Activated CD8-positive, alpha-beta T cell treated with anti-CD3 and anti-CD28 coated beads, Interleukin-2, amount 10 ng/mL, durations not matched to agents 7 days and 5 days (primary cell): Measurements from ENCODE around the gene PACC1. TPM values are rescaled to one million over a fixed set of nuclear protein-coding genes. Genes with fewer than 3 reads are reported as not detected.
"Not testable (repeated sequence)": the region's sequence is repeated elsewhere in the genome, so short reads cannot be mapped to it uniquely, and the experiment has no call there.

Source experiments
- ATAC-seq: fragments of 150-1000 bp; cut with Tn5 transposase; one replicate; pipeline ENCODE4 v1.10.0; 2021; ENCODE audit warnings: moderate library complexity
- CTCF ChIA-PET: fragments of 350-600 bp; sonication (Branson Sonifier 250); formaldehyde crosslinking; loops from one replicate; lab custom pipeline; 2021; ENCODE audit warnings: antibody characterized with exemption; lab: Charles Lee
- POLR2A ChIA-PET: fragments of 350-600 bp; sonication (Branson Sonifier 250); formaldehyde crosslinking; loops from one replicate; lab custom pipeline; 2021; ENCODE audit warnings: antibody characterized with exemption; lab: Charles Lee
- DNase-seq: peaks from one replicate; pipeline ENCODE4 v3.0.0-alpha.2; 2020
- H3K27ac Mint-ChIP-seq: one replicate; pipeline ENCODE4 v1.8.0; 2021; ENCODE audit warnings: mild to moderate bottlenecking, mixed read lengths
- H3K27me3 Mint-ChIP-seq: one replicate; pipeline ENCODE4 v1.8.0; 2021; ENCODE audit warnings: low read depth, mixed read lengths
- H3K36me3 Mint-ChIP-seq: one replicate; pipeline ENCODE4 v1.8.0; 2021; ENCODE audit warnings: low read depth, mixed read lengths
- H3K4me1 Mint-ChIP-seq: one replicate; pipeline ENCODE4 v1.8.0; 2021; ENCODE audit warnings: low read depth, mixed read lengths
- H3K4me3 Mint-ChIP-seq: one replicate; pipeline ENCODE4 v1.8.0; 2021; ENCODE audit warnings: mild to moderate bottlenecking, mixed read lengths
- H3K9me3 Mint-ChIP-seq: one replicate; pipeline ENCODE4 v1.8.0; 2022; ENCODE audit warnings: mixed read lengths; ENCODE audit not compliant: insufficient read depth
- total RNA-seq, 2 experiments: library from RNA; stranded (reverse); gene quantifications; one replicate each; pipeline ENCODE4 v1.2.3, GENCODE V29; 2021

Gene PACC1
- total RNA-seq, 2 experiments from 2014 or later = 10.0 to 13.2 TPM

DNA sequence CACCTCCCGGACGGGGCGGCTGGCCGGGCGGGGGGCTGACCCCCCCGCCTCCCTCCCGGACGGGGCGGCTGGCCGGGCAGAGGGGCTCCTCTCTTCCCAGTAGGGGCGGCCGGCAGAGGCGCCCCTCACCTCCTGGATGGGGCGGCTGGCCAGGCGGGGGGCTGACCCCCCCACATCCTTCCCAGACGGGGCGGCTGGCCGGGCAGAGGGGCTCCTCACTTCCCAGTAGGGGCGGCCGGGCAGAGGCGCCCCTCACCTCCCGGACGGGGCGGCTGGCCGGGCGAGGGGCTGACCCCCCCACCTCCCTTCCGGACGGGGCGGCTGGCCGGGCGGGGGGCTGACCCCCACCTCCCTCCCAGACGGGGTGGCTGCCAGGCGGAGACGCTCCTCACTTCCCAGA is 93.7 kb downstream of the PACC1 start:
- CTCF ChIA-PET, DNase-seq, H3K4me3 Mint-ChIP-seq, H3K27ac Mint-ChIP-seq, H3K4me1 Mint-ChIP-seq, ATAC-seq, H3K27me3 Mint-ChIP-seq, POLR2A ChIA-PET, H3K9me3 Mint-ChIP-seq: not testable (repeated sequence)
- H3K36me3 Mint-ChIP-seq = peaks cover 16% of the 10 kb centered on the region

DNA sequence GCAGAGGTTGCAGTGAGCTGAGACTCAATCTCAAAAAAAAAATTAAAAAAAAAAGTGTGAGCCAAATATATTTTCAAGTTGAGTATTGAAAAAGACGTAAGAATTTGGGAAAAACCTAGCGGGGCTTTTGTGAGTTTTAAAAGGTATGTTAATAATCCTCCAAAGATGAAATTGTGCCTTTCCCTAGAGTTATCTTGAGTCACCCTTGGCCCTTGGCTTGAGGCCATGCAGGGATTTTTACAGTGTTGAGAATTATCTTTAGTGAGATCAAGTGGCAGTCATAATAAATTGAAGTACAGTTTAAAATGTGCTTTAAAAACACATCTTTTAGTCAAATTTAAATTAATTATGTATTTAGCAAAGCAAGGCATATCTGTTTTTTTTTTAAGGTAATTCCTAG is 96.8 kb downstream of the PACC1 start:
- Mint-ChIP-seq H3K36me3 (peaks cover 13% of the 10 kb centered on the region), H3K4me3 (no peak overlapping the region), H3K27me3 (no peaks in the 10 kb centered on the region), H3K9me3 (no peaks in the 10 kb centered on the region), H3K27ac (no peak overlapping the region), H3K4me1 (peaks cover 9% of the 10 kb centered on the region)
- DNase-seq = no peak
- ChIA-PET CTCF (interaction anchor here (1.0 to 2.1 kb wide), 2 partner anchors 32 to 247 kb away, joined by 3 to 7 read pairs; no protein-coding TSS in a partner anchor), POLR2A (no interaction called here)
- no peak for ATAC-seq

DNA sequence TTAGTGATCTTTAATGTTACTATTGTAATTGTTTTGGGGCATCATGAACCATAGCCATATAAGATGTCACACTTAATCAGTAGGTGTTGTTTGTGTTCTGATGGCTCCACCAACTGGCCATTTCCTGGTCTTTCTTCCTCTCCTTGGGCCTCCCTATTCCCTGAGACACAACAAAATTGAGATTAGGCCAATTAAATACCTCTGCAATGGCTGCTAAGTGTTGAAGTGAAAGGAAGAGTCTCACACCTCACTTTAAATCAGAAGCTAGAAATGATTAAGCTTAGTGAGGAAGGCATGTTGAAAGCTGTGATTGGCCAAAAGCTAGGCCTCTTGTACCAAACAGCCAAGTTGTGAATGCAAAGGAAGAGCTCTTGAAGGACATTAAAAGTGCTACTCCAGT is 98.8 kb downstream of the PACC1 start:
- Mint-ChIP-seq H3K27me3 (no peaks in the 10 kb centered on the region), H3K4me3 (no peak overlapping the region), H3K27ac (peak overlapping the region; percentile 28), H3K36me3 (peaks cover 19% of the 10 kb centered on the region), H3K4me1 (peaks cover 7% of the 10 kb centered on the region), H3K9me3 (no peaks in the 10 kb centered on the region)
- ChIA-PET CTCF (interaction anchor here (0.6 to 1.0 kb wide), 6 partner anchors 11 to 246 kb away, joined by 3 to 7 read pairs (median 4); no protein-coding TSS in a partner anchor), POLR2A (interaction anchor here (0.5 kb wide), 1 partner anchor 30 kb away, joined by 3 read pairs; no protein-coding TSS in a partner anchor)
- peak; percentile 33 for DNase-seq
- ATAC-seq = no peak

DNA sequence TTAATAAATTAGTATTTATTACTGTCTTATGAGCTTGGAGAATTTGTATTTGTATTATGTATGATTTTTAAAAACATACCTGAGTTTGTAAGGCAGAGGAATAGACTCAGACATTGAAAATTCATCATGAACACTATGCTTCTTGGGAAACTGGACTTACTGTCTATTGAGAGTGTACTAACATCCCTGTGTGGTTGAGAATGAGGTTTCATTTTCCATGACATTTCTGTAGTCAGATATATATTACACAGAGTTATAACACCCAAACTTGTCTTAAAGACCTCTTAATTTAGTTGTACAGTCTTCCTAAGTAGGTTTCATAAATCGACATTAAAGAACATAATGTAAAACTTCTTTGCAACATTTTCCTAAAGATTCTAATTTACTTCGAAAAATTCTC is 99.5 kb downstream of the PACC1 start:
- no peak for ATAC-seq

More for the DNA sequence above, 99.5 kb downstream of the PACC1 start:
- ChIA-PET CTCF (interaction anchor here (0.7 to 1.6 kb wide), 2 partner anchors 141 to 208 kb away, joined by 3 to 4 read pairs; no protein-coding TSS in a partner anchor), POLR2A (no interaction called here)
- DNase-seq = no peak
- no peaks in the 10 kb centered on the region for H3K27me3 Mint-ChIP-seq
- H3K27ac Mint-ChIP-seq = no peak overlapping the region
- H3K36me3 Mint-ChIP-seq = peaks cover 25% of the 10 kb centered on the region
- peaks cover 7% of the 10 kb centered on the region for H3K4me1 Mint-ChIP-seq
- H3K9me3 Mint-ChIP-seq = no peaks in the 10 kb centered on the region
- no peak overlapping the region for H3K4me3 Mint-ChIP-seq

Other genes with a start within 250 kb of the PACC1 start
- gene PPP2R5A, start 129.5 kb downstream of the PACC1 start, total RNA-seq = 10 to 100 TPM; 66.7 to 72.3 TPM
- gene NENF, start 18.0 kb upstream of the PACC1 start, total RNA-seq = 10 to 100 TPM; 29.2 to 29.3 TPM
- gene ATF3, start 193.9 kb upstream of the PACC1 start, total RNA-seq = 10 to 100 TPM; 12.1 to 12.5 TPM